RCC 7860 (cell line): ENCODE measurements around the gene KBTBD4.

Source experiments
- DNase-seq: peaks from one replicate; pipeline ENCODE4 v3.0.0-alpha.2; 2015; ENCODE audit warnings: low spot score
- FAIRE-seq: peaks from 2 replicates; lab custom pipeline; 2012; peaks lifted over from hg19 to GRCh38; lab: Jason Lieb, UNC

Gene KBTBD4

DNA sequence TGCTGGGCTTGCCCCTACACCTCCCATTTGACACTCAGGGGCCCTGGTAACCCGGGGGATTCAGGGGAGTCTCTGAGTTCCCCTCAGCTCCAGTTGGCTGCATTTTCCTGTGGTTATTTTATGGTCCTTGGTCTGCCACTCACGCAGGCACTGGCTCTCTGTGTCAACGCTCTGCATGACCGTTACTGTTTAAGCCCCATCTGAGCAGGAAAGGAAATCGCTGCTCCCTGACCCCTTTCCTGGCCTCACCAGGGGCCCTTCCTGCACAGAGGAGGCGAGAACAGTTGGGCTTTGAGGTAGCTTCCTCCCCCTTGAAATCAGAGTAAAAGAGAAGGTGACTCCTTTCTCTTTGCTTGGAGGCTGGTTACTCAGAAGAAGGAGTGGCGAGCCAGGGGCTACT lies 13.0 kb upstream of the KBTBD4 start:
- FAIRE-seq (no peak), DNase-seq (no peak)

DNA sequence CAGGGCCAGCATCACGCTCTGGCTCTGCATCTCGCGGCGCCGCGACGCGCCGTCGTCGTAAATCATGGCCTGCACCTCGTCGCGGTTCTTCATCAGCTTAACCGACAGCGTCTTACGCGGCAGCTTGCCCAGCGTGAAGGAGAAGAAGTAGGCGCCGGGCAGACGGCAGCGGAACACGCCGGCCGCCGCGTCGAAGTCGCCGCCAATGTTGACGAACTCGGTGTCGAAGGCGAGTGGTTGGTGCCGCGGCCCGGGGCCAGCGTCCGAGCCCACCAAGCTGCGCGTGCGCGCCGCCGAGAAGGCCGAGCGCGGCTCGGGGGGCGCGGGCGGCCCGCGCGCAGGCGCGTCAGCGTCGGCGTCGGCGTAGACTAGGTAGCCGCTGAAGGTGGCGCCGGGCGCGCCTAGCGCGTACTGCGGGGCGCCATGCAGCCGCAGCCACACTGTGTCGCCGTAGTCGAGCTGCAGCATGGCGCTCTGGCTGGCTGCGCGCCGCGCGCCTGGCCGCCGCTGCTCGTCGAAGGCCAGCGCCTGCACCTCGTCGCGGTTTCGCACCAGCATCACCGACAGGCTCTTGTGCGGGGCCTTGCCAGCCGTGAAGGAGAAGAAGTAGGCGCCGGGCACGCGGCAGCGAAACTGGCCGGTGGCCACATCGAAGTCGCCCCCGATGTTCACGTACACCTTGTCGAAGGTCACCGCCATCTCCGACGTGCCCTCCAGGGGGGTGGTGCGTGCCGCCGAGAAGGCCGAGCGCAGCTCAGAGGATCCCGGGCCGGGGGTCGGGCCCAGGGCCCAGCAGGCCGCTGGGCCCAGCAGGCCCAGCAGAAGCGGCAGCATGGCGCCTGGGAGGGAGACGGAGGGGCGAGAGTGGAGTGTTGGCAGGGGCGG lies 11.4 kb upstream of the KBTBD4 start:
- no peak for DNase-seq
- no peak for FAIRE-seq

DNA sequence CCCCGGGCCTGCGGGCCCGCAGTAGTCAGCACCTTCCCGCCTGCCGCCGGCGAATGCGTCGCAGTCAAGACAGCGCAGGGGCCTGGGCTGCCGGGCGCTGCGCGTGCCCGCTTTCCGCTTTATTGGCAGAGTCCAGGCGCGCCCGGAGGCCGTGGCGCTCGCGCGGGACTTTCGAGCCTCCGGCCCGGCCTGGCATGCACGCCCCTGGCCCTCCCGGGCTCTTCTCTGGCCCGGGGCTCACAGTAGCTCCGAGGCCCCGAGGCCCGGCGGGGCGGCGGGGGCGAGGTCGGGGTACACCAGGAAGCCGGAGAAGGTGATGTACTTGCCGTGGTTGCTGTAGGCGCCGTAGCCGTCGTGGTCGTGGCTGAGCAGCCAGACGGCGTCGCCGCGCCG lies 10.8 kb upstream of the KBTBD4 start:
- DNase-seq (no peak), FAIRE-seq (no peak)

DNA sequence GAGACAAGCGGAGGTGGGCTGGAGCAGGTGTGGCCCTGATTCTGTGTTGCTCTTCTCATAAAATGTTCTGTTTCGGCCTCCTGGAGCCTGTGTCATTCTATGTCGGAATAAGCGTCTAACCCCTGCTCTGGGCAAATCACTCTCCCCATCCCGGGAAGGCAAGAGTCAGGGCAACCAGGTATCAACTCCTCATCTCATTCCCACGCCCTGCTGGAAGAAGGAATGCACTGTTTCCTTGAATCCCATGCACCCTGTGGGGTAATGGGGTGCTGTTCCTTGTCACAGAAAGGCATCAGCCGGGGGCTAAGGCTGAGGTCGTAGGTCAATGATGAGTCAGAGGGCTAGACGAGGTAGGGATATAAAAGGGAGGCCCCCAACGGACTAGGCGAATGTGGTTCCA lies 10.3 kb upstream of the KBTBD4 start:
- FAIRE-seq: no peak

DNA sequence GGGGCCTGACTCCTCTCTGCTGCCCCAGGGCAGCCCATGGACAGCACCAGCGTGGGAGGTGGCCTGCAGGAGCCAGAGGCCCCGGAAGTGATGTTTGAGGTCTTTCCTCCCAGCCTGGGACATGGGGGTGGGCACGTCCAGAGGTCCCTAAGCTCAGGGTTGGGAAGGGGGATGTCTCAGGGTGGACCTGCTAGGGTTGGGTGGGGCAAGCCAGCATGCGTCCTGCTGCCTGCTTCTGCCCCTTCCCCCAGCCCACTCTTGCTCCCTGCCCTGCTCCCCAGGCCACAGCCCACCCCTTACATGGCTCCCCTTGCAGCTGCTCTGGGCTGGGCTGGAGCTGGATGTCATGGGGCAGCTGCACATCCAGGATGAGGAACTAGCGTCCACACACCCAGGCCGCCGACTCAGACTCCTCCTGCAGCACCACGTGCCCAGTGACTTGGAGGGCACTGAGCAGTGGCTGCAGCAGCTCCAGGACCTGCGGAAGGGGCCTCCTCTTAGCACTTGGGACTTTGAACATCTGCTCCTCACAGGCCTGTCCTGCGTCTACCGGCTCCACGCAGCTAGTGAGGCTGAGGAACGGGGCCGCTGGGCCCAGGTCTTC lies 9.1 kb upstream of the KBTBD4 start:
- FAIRE-seq (no peak), DNase-seq (no peak)

More for the DNA sequence above, 10.3 kb upstream of the KBTBD4 start:
- no peak for DNase-seq

DNA sequence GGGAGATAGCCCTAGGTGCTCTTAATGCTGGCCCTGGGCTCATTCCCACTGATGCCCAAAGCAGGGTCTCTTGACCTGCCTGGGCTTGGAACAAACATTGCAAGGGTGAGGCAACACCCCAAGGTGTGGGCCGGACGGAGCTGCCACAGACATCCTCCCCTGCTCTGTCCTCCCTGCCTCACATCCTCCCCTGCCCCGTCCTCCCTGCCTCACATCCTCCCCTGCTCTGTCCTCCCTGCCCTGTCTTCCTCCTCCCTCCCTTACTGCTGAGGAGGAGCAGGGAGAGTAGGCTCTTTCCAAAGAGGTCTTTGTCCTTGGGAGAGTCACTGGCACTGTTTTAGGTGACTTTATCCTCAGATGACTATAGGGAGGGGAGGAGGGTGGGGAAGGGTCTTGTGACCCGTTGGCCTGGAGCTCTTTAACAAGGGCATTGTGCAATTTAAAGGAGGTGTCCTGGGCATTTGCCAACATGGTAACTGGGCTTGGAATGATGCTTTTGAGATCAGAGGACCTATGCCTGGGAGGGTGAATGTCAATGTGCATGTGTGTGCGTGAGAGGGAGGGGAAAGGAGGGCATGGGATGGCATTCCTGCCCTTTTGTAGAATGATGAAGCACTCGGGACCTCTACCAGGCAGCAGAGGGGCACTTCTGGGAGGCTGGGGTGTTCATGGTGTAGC lies 8.4 kb upstream of the KBTBD4 start:
- DNase-seq (no peak), FAIRE-seq (no peak)

DNA sequence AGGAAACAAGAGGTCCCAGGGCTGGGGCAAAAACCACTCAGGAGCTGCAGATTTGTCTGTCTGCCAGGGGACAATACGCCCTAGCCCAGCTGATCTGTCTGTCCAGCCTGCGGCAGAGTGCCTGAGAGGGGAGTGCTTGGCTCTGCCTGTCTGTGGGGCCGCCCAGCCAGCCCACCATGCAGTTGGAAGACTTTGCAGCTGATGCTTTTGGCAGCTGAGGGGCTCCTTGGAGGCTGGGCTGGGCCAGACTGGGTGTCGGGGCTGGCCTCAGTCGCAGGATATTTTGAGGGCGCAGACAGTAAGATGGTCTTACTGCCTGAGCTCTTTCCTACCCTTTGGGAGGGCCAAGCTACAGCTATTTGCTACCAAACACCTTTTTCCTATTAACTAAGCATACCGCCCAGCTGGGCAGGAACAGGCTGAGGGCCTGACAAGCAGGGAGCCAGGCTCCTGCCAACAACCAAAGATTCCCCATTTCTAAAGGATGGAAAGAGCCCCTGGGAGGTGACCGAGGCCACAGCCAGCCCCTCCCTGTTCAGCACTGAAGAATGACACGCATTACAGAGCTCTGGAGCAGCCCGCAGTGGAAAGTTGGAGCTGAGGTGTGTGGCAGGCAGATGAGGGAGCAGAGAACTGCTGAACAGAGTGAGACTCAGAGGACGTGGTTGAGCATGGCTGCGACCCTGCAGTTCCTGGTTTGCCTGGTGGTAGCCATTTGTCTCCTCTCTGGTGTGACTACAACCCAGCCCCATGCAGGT lies 7.5 kb upstream of the KBTBD4 start, which contains the start of gene FAM180B:
TSS of gene FAM180B (plus strand) at position 581 of the 758 bp plus-strand sequence. CDS start at position 672, 91 bp downstream.
- FAIRE-seq (no peak), DNase-seq (no peak)

DNA sequence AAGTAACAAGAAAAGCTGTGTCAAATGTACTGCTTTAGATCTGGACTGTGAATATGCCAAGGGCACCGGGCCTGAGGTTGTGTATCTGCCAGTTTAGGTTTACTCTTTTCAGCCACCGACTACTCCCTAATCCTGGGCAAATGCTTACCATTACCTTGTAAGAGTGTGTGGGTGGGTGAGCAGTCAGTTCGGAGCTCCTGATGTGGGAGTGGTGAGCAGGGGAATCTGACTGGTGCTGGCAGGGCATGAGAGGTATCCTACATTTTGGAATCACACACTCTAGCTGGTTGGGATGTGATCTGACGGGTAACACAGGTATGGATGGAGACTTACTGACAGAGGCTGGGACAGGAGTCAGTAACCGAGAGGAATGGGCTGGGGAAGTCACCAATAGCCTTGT lies 5.1 kb upstream of the KBTBD4 start:
- no peak for FAIRE-seq

DNA sequence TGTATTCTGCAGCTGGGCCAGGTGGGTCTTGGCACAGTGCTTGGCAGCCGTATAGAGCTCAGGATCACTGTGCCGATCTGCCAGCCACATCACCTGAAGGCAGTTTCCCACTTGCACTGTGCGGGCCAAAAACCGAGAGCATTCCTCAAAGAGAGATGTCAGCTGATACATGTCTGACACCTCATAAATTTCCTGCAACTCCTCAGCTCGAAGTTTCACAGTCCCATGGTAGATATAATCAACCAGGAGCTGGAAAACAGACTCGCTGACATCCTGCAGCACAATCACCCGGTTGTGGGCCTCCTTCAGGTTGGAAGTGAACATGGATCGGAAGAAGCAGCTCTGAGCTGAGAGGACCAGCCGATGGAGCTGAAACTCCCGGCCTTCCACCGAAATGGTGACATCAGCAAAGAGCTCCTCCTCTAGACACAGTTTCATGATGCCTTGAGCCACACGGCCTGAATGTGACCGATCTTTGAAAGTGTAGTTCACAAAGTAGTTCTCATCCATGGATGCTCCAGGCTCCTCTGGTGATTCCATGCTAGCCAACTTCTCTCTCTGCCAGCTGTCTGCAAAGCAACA lies 1.2 kb downstream of the KBTBD4 start:
- DNase-seq (no peak), FAIRE-seq (no peak)

More for the DNA sequence above, 5.1 kb upstream of the KBTBD4 start:
- no peak for DNase-seq

DNA sequence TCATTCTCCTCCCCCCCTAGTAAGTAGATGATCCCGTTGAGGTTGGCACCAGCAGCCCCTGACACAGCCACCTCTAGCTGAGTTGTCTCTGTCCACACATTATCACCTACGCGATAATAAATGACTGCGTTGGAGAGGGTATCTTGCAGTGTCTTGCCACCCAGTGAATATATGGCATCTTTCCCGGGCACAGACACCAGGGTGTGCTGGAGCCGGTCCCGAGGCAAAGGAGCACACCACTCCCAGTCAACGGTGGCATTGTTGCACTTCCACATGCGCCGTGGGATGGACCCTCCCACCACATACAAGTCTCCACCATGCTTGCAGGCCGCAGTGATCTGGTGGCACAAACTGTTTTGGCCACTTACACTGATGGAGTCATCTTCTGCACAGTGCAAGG lies 5.4 kb downstream of the KBTBD4 start:
- FAIRE-seq (no peak), DNase-seq (no peak)

DNA sequence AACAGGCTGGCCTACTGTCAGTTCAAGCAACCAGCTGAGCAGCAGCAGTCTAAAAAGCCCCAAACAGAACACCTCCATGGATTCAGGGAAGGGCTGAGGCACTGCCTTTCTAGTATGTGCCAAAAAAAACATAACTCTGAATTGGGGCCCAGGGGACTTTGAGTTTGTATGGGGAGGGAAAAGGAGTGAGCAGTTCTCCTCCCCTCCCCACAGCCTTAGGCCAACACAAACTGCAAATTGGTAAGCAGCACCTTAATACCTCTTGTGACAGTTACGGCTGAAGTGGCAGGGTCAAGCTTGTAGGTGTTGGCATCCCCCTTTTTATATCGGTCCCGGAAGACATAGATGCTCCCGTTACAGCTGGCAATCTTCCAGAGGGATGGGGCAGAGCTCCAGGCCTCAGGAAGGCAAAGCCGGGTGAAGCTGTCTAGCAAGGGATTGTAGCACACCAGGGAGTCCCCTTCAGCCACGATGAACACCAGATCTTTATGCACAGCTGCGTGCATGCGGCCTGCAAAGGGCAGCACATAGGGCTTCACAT lies 6.0 kb downstream of the KBTBD4 start:
- DNase-seq (no peak), FAIRE-seq (no peak)

DNA sequence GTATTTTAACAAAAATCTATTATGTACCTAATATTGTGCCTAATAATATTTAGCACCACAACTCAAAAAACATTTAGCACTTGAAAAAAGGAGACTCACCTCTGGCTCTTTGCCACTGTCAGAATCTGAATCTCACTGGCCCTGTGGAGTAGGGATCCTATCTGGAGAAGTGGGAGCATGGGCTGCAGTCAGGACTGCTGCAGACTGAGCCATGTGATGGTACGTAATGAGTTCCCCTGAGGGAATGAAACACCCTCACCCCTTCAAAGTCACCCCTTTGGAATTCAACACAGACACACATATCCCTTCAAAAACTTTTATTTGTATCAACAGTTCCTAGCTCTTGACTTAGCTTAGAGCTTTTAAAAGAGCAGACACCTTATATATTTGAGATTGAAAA lies 6.9 kb downstream of the KBTBD4 start:
- no peak for FAIRE-seq
- no peak for DNase-seq

DNA sequence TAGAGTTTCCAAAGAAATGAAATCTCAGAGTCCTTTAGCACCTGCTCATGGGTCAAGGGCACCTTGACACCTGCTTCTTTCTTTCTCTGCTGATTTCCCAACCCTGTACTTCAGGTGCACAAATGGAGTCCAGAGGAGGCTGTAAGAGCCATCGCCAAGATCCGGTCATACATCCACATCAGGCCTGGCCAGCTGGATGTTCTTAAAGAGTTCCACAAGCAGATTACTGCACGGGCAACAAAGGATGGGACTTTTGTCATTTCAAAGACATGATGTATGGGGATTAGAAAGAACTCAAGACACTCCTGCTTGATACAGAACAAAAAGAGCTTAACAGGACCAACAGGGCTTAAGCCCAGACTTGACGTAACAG lies 7.4 kb downstream of the KBTBD4 start:
- no peak for FAIRE-seq

DNA sequence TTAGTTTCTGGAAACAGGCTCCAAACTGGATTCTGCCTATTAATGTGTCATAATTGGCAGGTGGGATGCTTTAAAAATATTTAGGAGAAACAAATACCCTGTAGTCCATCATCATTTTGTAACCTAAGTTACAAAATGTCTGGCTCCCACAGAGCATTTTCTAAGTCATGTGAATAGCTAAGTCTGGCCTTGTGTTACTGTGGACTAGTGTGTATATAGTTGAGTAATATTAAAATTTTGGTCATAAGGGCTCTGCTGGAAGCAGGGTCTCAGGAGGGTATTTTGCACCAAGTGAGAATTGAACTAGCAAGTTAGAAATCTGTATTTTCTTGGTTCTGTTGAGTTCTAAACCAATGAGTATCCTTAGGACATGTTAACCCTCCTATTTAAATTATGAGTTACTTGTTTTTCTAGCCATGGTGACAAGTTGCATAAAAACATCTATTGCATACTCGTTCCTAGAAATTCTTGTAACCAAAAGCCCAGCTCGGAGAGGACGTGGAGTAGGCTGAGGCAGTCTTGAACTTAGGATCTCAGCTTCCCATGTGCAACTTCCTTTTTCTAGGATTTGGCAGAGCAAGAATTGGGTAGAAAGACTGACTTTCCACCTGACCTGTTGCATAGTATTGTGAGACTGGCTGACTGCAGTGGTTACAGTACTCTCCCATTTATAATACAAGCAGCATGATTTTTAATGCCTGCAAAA lies 8.0 kb downstream of the KBTBD4 start:
- DNase-seq (no peak), FAIRE-seq (no peak)

More for the DNA sequence above, 7.4 kb downstream of the KBTBD4 start:
- DNase-seq: no peak

DNA sequence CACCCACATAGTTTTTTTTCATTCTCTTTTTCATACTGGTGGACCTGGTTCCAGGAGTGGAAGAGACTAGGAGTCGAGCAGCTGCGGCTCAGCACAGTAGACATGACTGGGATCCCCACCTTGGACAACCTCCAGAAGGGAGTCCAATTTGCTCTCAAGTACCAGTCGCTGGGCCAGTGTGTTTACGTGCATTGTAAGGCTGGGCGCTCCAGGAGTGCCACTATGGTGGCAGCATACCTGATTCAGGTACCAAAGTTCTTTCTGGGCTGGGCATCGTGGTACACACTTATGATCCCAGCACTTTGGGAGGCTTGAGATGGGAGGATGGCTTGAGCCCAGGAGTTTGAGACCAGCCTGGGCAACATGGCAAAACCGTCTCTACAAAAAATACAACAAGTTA lies 9.1 kb downstream of the KBTBD4 start:
- FAIRE-seq: no peak
- DNase-seq: no peak

DNA sequence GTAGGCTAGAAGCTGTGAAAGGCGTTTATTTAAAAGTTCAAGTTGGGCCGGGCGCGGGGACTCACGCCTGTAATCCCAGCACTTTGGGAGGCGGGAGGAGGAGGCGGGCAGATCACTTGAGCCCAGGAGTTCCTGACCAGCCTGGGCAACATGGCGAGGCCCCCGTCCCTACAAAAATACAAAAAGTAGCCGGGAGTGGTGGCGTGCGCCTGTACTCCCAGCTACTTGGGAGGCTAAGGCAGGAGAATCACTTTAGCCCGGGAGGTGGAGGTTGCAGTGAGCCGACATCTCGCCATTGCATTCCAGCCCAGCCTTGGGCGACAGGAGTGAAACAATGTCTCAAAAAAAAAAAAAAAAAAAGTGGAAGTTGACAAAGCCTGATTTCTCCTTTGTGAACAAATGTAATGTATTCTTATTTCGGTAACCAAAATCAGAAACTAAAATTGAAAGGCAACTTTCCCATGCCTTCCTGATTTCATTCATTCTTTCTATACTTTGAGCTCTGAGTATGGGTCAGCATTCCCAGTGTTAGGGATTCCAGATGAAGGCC lies 12.5 kb downstream of the KBTBD4 start:
- FAIRE-seq: no peak
- no peak for DNase-seq

DNA sequence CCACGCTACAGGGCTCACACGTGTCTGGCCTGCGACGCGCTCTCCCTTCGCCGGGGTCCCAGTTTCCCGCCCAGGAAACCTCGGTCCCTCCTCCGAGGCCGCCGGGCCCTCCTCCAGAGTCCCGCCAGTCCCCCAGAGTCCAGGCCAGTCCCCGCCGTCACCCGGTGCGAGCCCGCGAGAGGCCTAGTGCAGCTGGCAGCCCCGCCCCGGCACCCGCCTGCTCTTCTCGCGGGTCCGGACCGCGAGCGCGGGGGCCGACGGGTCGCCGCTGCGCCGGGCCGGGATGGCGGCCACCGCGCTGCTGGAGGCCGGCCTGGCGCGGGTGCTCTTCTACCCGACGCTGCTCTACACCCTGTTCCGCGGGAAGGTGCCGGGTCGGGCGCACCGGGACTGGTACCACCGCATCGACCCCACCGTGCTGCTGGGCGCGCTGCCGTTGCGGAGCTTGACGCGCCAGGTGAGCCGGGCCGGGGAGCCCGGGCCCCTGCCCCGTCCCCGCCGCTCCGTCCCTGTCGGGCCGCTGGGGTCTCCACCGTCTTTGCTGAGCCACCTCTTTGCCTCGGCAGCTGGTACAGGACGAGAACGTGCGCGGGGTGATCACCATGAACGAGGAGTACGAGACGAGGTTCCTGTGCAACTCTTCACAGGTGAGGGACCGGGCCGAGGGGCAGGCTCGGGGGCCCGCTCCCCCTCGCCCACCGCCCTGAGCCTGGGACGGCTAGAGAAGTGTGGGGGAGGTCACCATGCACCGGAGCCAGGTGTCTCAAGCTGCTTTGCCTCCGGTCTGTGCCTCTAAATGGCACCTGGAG lies 13.2 kb downstream of the KBTBD4 start, which contains the start of gene PTPMT1:
TSS of gene PTPMT1 (plus strand) at position 260 of the 809 bp plus-strand sequence. CDS start at position 284, 24 bp downstream.
- DNase-seq: peak; percentile 50
- FAIRE-seq: no peak

DNA sequence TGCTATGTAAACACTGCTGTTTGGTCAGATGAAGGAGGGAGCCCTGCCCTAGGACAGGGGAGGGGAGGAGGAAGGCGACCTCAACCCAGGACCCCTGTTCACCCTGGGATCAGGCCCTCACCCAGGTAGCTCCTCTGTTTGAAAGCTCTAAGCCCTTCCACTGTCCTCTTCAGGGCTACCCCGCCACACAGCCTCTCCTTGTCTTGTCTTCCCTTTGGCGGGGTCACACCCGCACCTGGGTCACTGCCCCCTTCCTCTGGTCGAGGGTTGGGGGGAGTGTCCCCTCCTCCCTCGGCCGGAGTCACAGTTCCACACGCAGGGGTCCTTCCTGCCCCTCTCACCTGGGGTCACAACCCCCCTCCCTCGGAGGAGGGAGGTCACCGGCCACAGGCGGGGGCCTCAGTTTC lies 13.8 kb downstream of the KBTBD4 start:
- FAIRE-seq (no peak), DNase-seq (no peak)
